Pulmonary artery endothelial cell (primary cell): ENCODE results near the gene RAB3A. TPM values are rescaled to one million over a fixed set of nuclear protein-coding genes. Genes with fewer than 3 reads are reported as not detected.
"Not testable (repeated sequence)": the region's sequence is repeated elsewhere in the genome, so short reads cannot be mapped to it uniquely, and the experiment has no call there.

Experiments
- DNase-seq: peaks from one replicate; pipeline ENCODE4 v3.0.0-alpha.2; 2011; ENCODE audit warnings: low read depth, low spot score
- total RNA-seq: library from RNA; depleted of rRNA; stranded (reverse); fragments of >200 nt; gene quantifications from 2 replicates; pipeline ENCODE4 v1.2.3, GENCODE V29; 2014

RAB3A gene
- total RNA-seq, 1 donor from 2014 or later, result 0.99 TPM

- DNase-seq, result no peak
Measured at GRCh38 chr19:18223860-18224524, 20.1 kb upstream of the RAB3A start.

GRCh38 chr19:18221815-18222725 lies 18.2 kb upstream of the RAB3A start:
- no peak for DNase-seq

GRCh38 chr19:18220632-18221275 lies 16.9 kb upstream of the RAB3A start:
- DNase-seq, result no peak

- DNase-seq, result no peak
Measured at GRCh38 chr19:18219911-18220631, 16.2 kb upstream of the RAB3A start.

- DNase-seq, result no peak
Measured at GRCh38 chr19:18218600-18218999, 14.8 kb upstream of the RAB3A start.

- DNase-seq, result no peak
Measured at GRCh38 chr19:18218159-18218558, 14.3 kb upstream of the RAB3A start.

GRCh38 chr19:18216789-18217188 lies 12.9 kb upstream of the RAB3A start:
- no peak for DNase-seq

GRCh38 chr19:18214779-18215433 lies 11.1 kb upstream of the RAB3A start:
- no peak for DNase-seq

- no peak for DNase-seq
Measured at GRCh38 chr19:18211683-18212082, 7.8 kb upstream of the RAB3A start.

GRCh38 chr19:18209912-18210311 lies 6.1 kb upstream of the RAB3A start:
- DNase-seq, result not testable (repeated sequence)

- DNase-seq, result no peak
Measured at GRCh38 chr19:18208098-18208951, 4.5 kb upstream of the RAB3A start.

GRCh38 chr19:18206018-18206417 lies 2.2 kb upstream of the RAB3A start:
- DNase-seq, result no peak

GRCh38 chr19:18205200-18205892 lies 1.5 kb upstream of the RAB3A start:
- no peak for DNase-seq

GRCh38 chr19:18204394-18205199 lies 755 bp upstream of the RAB3A start:
- peak; percentile 17 for DNase-seq

GRCh38 chr19:18203408-18203862 lies 407 bp downstream of the RAB3A start:
- DNase-seq, result no peak

- DNase-seq, result no peak
Measured at GRCh38 chr19:18202778-18203407, 949 bp downstream of the RAB3A start.

- DNase-seq, result no peak
Measured at GRCh38 chr19:18202397-18202777, 1.5 kb downstream of the RAB3A start.

- no peak for DNase-seq
Measured at GRCh38 chr19:18198374-18198773, 5.5 kb downstream of the RAB3A start.
